Fibroblast of skin of back (primary cell): Measurements from ENCODE around the gene SLC38A5.
"Not testable (repeated sequence)": the region's sequence is repeated elsewhere in the genome, so short reads cannot be mapped to it uniquely, and the experiment has no call there.

Experiments
- DNase-seq: peaks from one replicate; pipeline ENCODE4 v3.0.0-alpha.2; 2013

SLC38A5 gene

GRCh38 chrX:48467281-48467761 is 2.7 kb downstream of the SLC38A5 start:
- no peak for DNase-seq

DNA sequence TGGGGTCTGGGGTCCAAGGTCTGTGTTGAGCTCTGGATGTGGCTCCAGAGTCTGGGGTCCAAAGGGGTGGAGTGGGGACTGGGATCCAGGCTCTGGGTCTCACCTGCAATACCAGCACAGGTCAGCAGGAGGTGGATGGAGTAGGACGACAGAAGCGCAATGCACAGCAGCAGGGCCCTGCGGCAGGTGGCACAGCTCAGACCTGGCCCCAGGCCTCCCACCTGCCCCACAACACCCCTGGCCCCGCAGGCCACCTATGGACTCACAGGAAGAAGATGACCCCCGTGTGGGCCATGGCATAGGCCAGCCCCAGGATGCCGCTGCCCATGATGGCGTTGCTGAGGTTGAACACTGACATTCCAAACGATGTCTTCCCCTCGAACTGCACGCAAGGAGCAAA is 3.4 kb downstream of the SLC38A5 start:
- DNase-seq, result no peak

DNA sequence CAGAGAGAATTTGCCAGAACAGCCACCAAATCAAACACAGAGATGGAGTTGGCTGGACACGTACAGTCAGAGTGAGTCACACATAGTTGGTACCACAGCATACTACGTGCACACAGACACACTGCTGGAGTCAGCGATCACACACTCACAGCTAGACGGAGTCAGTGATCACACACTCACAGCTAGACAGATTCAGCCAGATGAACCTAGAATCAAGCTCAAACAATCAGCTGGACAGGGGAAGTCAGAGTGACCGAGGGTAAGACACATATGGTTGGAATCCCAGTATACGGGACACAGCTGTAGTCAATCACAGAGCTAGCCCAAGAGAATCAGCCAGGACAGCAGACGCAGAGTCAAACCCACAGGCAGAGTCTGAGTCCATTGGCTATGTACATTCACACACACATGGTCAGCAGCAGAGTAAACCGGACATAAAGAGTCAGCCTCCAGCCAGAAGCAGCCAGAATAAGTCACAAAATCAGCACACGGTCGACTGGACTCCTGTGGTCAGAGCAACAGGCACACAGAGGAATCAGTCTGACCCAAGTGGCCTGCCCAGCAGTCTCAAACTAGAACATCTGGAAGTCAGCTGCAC is 4.6 kb downstream of the SLC38A5 start:
- peak; percentile 94 for DNase-seq

GRCh38 chrX:48461830-48462229 is 8.2 kb downstream of the SLC38A5 start:
- DNase-seq, result no peak

DNA sequence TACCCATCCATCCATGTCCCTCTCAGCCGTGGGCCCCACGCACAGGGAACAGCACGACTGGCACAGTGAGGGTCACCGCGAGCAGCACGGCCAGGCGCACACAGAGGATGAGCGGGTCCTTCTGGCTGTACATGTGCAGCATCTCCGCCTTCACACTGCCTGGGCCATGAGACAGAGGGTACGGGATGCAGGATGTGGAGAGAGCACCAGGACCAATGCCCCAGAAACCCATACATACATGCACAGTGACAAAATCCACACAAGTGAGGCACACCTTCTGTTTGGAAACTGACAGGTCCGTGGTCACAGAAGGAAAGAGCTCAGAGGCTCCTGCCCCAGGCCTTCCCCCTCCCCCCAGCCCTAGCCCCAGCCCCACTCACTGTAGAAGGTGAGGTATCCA is 9.5 kb downstream of the SLC38A5 start:
- no peak for DNase-seq

DNA sequence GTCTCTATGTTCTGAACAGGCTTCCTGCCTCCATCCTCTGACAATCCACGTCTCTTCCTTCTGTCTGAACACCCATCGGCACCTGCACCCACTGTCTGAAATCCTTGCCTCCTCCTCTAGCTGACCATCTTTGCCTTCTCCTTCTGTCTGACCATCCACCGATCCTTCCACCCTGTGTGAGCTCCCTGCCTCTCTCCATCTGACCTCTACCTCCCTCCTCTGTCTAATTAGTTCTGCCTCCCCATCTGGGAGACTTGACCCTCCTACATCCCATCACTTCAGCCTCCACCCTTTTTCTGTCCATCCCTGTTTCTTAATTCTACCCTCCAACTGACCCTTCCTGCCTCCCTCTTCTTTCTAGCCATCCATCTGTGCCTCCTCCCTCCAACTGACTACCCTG is 10.0 kb downstream of the SLC38A5 start:
- no peak for DNase-seq

DNA sequence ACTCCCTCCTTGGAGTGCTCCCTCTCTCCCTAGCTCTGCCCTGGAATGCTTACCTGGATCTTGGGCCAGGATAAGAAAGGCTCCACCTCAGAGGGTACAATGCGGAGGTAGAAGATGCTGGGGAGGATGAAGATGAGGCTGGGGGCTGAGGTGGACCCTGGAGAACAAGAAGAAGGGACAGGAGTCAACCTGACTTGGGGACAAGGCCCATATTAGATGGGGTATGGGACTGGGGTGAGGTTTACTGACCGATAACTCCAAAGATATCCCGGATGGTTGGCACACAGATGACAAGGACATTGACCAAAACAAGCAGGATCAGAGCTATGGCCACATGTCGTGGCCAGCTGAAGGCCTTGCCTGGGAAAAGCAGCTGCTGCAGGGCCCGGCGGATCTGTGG is 10.6 kb downstream of the SLC38A5 start:
- DNase-seq, result no peak

DNA sequence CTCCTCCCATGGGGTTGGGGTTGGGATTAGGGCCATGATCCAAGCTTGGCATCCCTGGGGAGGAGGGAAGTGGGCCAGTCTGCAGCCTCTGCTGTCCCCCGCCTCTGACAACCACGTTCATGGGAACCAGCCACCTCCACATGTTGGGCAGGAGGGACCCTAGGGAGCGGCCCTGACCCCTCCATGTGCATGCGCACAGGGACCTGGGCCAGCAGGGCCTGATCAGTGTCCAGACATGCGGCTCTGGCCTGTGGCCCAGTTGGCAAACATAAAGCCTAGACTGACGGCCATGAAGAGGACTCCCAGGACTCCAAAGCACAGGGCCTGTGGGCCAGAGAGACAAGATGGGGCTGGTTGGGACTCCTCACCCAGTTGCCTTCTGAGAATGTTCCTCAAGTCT is 11.3 kb downstream of the SLC38A5 start:
- no peak for DNase-seq

- no peak for DNase-seq
These were observed 13.3 kb downstream of the SLC38A5 start for GRCh38 chrX:48456628-48457331.

DNA sequence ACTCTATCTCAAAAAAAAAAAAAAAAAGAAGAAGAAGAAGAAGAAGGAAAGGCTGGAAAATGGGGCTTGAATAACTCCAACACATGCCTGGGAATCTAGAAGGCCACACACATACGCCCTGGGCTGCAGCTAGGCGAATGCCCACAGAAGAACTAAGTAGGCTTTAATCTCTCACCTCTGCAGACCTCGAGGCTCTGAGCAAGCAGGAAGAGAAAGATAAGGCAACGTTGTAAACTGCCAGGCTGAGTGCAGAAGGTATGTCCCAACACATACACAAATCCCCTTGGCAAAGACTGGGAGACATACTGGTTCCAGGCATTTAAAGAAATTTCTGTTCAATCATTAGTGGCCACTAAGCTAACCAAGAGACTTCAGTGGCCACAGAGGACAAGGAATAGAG is 18.4 kb downstream of the SLC38A5 start:
- no peak for DNase-seq

GRCh38 chrX:48450076-48450475 is 20.0 kb downstream of the SLC38A5 start:
- no peak for DNase-seq

DNA sequence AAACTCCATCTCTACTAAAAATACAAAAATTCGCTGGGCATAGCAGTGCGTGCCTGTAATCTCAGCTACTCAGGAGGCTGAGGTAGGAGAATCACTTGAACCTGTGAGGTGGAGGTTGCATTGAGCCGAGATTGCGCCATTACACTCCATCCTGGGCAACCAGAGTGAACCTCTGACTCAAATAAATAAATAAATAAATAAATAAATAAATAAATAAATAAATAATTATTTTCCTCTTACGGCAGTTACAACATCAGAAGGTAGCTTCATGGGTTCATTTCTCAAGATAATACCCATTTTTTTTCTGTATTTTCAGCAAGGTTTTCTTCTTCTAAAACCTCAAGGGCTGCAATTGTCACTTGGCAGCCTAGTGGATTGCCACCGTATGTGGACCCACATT is 22.9 kb downstream of the SLC38A5 start:
- not testable (repeated sequence) for DNase-seq

DNA sequence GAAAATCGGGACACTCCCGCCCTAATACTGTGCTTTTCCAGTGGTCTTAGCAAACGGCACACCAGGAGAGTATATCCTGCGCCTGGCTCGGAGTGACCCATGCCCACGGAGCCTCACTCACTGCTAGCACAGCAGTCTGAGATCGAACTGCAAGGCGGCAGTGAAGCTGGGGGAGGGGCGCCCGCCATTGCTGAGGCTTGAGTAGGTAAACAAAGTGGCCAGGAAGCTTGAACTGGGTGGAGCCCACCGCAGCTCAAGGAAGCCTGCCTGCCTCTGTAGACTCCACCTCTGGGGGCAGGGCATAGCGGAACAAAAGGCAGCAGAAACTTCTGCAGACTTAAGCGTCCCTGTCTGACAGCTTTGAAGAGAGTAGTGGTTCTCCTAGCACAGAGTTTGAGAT is 36.3 kb downstream of the SLC38A5 start:
- DNase-seq, result not testable (repeated sequence)

GRCh38 chrX:48430166-48430565 is 39.9 kb downstream of the SLC38A5 start:
- not testable (repeated sequence) for DNase-seq

DNA sequence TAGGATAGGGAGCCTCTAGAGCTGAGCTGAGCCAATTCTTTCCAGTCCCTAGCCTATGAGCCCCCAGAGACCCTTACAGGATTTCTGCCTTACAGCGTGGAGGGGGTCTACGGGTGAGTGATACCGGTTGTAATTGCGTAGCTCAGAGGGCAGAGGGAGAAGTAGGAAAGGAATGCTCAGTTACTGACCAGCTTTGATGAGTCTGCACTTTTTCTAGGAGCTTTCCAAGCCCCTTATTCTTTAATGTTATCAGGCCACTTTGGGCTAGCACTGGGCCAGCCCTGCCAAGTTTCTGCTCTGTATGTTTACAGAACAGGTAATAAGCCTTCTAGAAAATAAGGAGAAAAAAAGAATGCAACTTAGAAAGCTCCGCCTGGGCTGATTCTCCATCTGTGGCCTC is 40.5 kb downstream of the SLC38A5 start:
- DNase-seq, result not testable (repeated sequence)

DNA sequence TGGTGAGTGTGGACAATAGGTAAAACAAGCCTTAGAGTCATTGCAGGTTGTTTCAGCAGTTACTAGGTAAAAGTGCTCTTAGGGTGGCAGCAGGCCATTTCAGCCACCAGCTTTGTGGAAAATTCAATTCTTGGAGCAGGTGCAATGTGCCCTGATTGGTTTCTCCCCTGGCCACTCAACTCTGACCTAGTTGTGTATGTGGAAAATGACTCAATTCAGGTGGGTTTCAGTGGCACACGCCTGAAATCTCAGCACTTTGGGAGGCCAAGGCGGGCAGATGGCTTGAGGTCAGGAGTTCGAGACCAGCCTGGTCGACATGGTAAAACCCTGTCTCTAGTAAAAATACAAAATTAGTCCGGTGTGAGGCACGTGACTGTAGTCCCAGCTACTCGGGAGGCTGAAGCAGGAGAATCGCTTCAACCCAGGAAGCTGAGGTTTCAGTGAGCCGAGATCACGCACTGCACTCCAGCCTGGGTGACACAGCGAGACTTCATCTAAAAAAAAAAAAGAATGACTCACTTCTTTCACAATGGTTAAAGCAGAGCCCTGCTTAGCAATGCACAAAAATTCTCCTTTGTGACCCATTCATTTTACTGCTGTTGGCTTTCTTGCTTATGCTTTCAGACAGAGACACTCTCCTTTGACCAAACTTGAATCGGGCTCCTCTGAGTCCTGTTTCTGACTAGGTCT is 42.9 kb downstream of the SLC38A5 start:
- DNase-seq, result not testable (repeated sequence)

GRCh38 chrX:48411860-48412259 is 58.2 kb downstream of the SLC38A5 start, which contains the start of gene SSX4B:
Gene SSX4B (minus strand): TSS chrX:48411960. CDS start chrX:48411372, 588 bp downstream.
- not testable (repeated sequence) for DNase-seq
